DOHH2 (cell line): Measurements from ENCODE around the gene COX14.

ENCODE experiments used
- CTCF ChIP-seq: fragments of 200-600 bp; sonication (generic); IDR thresholded peaks from one replicate; pipeline ENCODE4 v1.5.1; 2014; ENCODE audit warnings: antibody characterized with exemption, mild to moderate bottlenecking, low read depth, low read length; ENCODE audit not compliant: poor library complexity, severe bottlenecking
- EZH2phosphoT487 ChIP-seq: fragments of 200-600 bp; sonication (generic); IDR thresholded peaks from 2 replicates; pipeline ENCODE4 v1.6.1; 2017; ENCODE audit warnings: borderline replicate concordance, mild to moderate bottlenecking, antibody characterized with exemption, low read length, moderate library complexity, mixed read lengths

- TF ChIP-seq CTCF (no peak), EZH2phosphoT487 (no peak)
Observed at GRCh38 chr12:50127546-50127945, 15.5 kb downstream of the COX14 start.
